Nephron (organoid): ENCODE measurements around the gene HK3.

ENCODE experiments used
- H3K27ac Mint-ChIP-seq, 3 experiments: 2 replicates each; pipeline ENCODE4 v1.8.0; 2020; ENCODE audit warnings: mixed read lengths in 3 of 3, mild to moderate bottlenecking in 2 of 3, moderate library complexity in 1 of 3
- H3K27me3 Mint-ChIP-seq: 2 replicates; pipeline ENCODE4 v1.8.0; 2021; ENCODE audit warnings: low read depth, mild to moderate bottlenecking, moderate library complexity, mixed read lengths
- H3K36me3 Mint-ChIP-seq: 2 replicates; pipeline ENCODE4 v1.8.0; 2020; ENCODE audit warnings: low read depth, mixed read lengths
- H3K4me1 Mint-ChIP-seq: 2 replicates; pipeline ENCODE4 v1.8.0; 2020; ENCODE audit warnings: mixed read lengths
- H3K4me3 Mint-ChIP-seq, 3 experiments: 2 replicates each; pipeline ENCODE4 v1.8.0; 2020; ENCODE audit warnings: mild to moderate bottlenecking in 3 of 3, mixed read lengths in 3 of 3, moderate library complexity in 2 of 3
- H3K9me3 Mint-ChIP-seq: 2 replicates; pipeline ENCODE4 v1.8.0; 2020; ENCODE audit warnings: mixed read lengths
- CTCF ChIP-seq, 3 experiments: fragments of 200-600 bp; sonication (generic); IDR thresholded peaks; one replicate each; pipeline ENCODE4 v1.5.0; 2021; ENCODE audit warnings: antibody characterized with exemption in 3 of 3; ENCODE audit not compliant: unreplicated experiment in 3 of 3

The HK3 gene

GRCh38 chr5:176836811-176837706 is 62.1 kb downstream of the HK3 start:
- H3K36me3 Mint-ChIP-seq, result no peaks in the 10 kb centered on the region
- H3K4me1 Mint-ChIP-seq, result no peaks in the 10 kb centered on the region
- TF ChIP-seq CTCF (IDR thresholded peaks at IDR 0.05; ENCODE audit: unreplicated experiment in 3 of 3), result no peak
- no peak overlapping the region for H3K27ac Mint-ChIP-seq
- peak overlapping the region in 1 of 3 experiments; percentile 1 for H3K4me3 Mint-ChIP-seq
- H3K9me3 Mint-ChIP-seq, result no peaks in the 10 kb centered on the region
- peaks cover 85% of the 10 kb centered on the region for H3K27me3 Mint-ChIP-seq

- Mint-ChIP-seq H3K4me3 (no peak overlapping the region), H3K4me1 (no peaks in the 10 kb centered on the region), H3K36me3 (no peaks in the 10 kb centered on the region), H3K27ac (no peak overlapping the region), H3K9me3 (no peaks in the 10 kb centered on the region), H3K27me3 (peaks cover 84% of the 10 kb centered on the region)
- TF ChIP-seq CTCF (IDR thresholded peaks at IDR 0.05; ENCODE audit: unreplicated experiment in 3 of 3), result no peak
Observed at GRCh38 chr5:176835918-176836317, 63.2 kb downstream of the HK3 start.

GRCh38 chr5:176833286-176833685 is 65.9 kb downstream of the HK3 start:
- H3K4me3 Mint-ChIP-seq, result no peak overlapping the region
- no peak for TF ChIP-seq CTCF (IDR thresholded peaks at IDR 0.05; ENCODE audit: unreplicated experiment in 3 of 3)
- H3K27ac Mint-ChIP-seq, result no peak overlapping the region
- H3K27me3 Mint-ChIP-seq, result peaks cover 70% of the 10 kb centered on the region
- no peaks in the 10 kb centered on the region for H3K4me1 Mint-ChIP-seq
- H3K9me3 Mint-ChIP-seq, result no peaks in the 10 kb centered on the region
- no peaks in the 10 kb centered on the region for H3K36me3 Mint-ChIP-seq

GRCh38 chr5:176832162-176832561 is 67.0 kb downstream of the HK3 start:
- Mint-ChIP-seq H3K4me1 (no peaks in the 10 kb centered on the region), H3K36me3 (no peaks in the 10 kb centered on the region), H3K9me3 (no peaks in the 10 kb centered on the region), H3K27ac (no peak overlapping the region), H3K4me3 (no peak overlapping the region), H3K27me3 (peaks cover 60% of the 10 kb centered on the region)
- no peak for TF ChIP-seq CTCF (IDR thresholded peaks at IDR 0.05; ENCODE audit: unreplicated experiment in 3 of 3)

GRCh38 chr5:176831425-176831824 is 67.7 kb downstream of the HK3 start:
- H3K36me3 Mint-ChIP-seq, result no peaks in the 10 kb centered on the region
- no peak overlapping the region for H3K4me3 Mint-ChIP-seq
- TF ChIP-seq CTCF (IDR thresholded peaks at IDR 0.05; ENCODE audit: unreplicated experiment in 3 of 3), result no peak
- peaks cover 63% of the 10 kb centered on the region for H3K27me3 Mint-ChIP-seq
- no peak overlapping the region for H3K27ac Mint-ChIP-seq
- H3K9me3 Mint-ChIP-seq, result no peaks in the 10 kb centered on the region
- H3K4me1 Mint-ChIP-seq, result no peaks in the 10 kb centered on the region

- H3K36me3 Mint-ChIP-seq, result no peaks in the 10 kb centered on the region
- no peak for TF ChIP-seq CTCF (IDR thresholded peaks at IDR 0.05; ENCODE audit: unreplicated experiment in 3 of 3)
- no peak overlapping the region for H3K27ac Mint-ChIP-seq
- no peaks in the 10 kb centered on the region for H3K9me3 Mint-ChIP-seq
- H3K4me1 Mint-ChIP-seq, result no peaks in the 10 kb centered on the region
- peaks cover 63% of the 10 kb centered on the region for H3K27me3 Mint-ChIP-seq
- no peak overlapping the region for H3K4me3 Mint-ChIP-seq
Observed at GRCh38 chr5:176830995-176831423, 68.1 kb downstream of the HK3 start.
